Breast epithelium (tissue), 3 donors: ENCODE results near the gene YARS2.
A peak's percentile ranks its signal among the peaks of the same experiment; 100 is the strongest.

Experiments
- POLR2A ChIP-seq: fragments of 450-650 bp; IDR thresholded peaks from one replicate; pipeline ENCODE4 v1.6.1; 2016; ENCODE audit warnings: antibody characterized with exemption, mild to moderate bottlenecking, moderate library complexity
- TF ChIP-seq, protein P1 (sequence below), 3 donors: fragments of 450-650 bp; IDR thresholded peaks; one replicate each; pipeline ENCODE4 v1.5.1; 2016 to 2017; ENCODE audit warnings: antibody characterized with exemption in 3 of 3, mild to moderate bottlenecking in 3 of 3, moderate library complexity in 3 of 3

DNA sequence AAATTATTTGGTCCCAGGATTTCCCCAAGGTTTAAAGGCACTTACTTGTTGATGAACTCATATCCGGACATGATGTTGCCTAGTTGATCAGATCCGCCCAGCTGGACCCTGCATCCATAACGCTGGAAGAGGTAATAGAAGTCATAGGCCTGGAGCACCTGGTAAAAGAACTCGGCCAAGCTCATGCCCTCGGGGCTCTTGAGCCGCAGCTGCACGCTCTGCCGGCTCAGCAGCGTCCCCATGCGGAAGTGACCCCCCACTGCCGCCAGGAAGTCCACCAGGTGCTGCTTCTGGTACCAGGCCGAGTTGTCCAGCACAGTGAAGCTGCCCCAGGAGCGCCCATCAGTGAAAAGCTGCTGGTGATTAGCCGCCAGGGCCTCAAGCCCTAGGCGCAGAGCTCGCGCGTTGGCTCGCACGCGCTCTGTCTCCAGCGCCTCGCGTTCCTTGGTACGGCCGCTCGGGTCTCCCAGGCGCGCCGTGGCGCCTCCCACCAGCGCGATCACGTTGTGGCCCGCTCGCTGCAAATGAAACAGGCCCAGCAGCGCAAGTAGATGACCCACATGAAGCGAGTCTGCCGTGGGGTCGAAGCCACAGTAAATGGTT, 545 bp downstream of the YARS2 start:
- TF ChIP-seq, protein P1, sequence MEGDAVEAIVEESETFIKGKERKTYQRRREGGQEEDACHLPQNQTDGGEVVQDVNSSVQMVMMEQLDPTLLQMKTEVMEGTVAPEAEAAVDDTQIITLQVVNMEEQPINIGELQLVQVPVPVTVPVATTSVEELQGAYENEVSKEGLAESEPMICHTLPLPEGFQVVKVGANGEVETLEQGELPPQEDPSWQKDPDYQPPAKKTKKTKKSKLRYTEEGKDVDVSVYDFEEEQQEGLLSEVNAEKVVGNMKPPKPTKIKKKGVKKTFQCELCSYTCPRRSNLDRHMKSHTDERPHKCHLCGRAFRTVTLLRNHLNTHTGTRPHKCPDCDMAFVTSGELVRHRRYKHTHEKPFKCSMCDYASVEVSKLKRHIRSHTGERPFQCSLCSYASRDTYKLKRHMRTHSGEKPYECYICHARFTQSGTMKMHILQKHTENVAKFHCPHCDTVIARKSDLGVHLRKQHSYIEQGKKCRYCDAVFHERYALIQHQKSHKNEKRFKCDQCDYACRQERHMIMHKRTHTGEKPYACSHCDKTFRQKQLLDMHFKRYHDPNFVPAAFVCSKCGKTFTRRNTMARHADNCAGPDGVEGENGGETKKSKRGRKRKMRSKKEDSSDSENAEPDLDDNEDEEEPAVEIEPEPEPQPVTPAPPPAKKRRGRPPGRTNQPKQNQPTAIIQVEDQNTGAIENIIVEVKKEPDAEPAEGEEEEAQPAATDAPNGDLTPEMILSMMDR (IDR thresholded peaks at IDR 0.05), result peak in 2 of 3 donors; percentile 57 to 59
- TF ChIP-seq POLR2A, result no peak
